ENCODE data around the gene MICAL3. TPM values are rescaled to one million over a fixed set of nuclear protein-coding genes. Genes with fewer than 3 reads are reported as not detected.
"Not testable (repeated sequence)": the region's sequence is repeated elsewhere in the genome, so short reads cannot be mapped to it uniquely, and the experiment has no call there.

The MICAL3 gene
- polyA plus RNA-seq, 4 donors: 3.2 to 31.4 (median 10.0) TPM

DNA sequence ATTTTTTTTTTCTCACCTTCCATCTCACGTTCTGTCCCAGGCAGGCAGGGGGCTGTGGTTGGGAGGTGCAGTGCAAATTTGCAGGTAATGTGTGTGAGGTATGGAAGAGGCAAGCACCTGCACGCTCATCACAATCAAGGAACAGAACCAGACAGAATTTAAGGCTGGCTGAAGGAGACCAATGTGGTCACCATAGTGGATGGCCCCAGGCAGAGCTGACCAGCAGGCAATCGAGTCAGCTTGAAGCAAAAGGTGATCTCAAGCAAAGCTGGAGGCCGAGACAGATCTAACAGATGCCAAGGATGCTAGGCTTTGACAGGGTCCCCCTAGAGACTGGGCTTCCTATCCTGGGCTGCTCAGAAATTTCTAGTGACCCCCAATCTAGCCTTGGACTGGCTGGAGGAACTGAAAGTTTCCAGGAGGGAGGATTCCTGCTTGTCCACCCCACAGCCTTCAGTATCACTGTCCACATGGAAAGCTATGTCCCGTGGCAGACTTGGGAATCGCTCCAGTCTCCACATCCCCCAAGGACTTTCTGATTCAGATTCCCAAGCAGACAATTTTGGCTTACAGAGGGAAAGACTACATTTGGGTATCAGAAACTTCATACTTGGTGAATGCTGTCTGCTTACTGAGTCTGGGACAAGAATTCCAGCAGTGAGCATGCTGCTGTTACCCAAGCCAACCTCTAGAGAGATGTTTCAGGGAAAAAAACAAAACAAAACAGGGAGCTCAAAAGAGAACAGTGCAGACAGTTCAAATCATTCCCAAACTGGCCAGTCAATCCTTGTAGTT is 9.0 kb upstream of the MICAL3 start:
- FAIRE-seq (no peak), DNase-seq (no peak)
- Histone ChIP-seq H3K27ac (ENCODE audit: low read depth in 1 of 3, low read length in 2 of 3) (peak overlapping the region in 1 of 3 donors; percentile 6), H3K36me3 (ENCODE audit: control insufficient read depth in 3 of 3, insufficient read depth in 2 of 3, low read depth in 1 of 3, low read length in 3 of 3) (no peaks in the 10 kb centered on the region), H3K4me1 (ENCODE audit: control insufficient read depth in 3 of 3, insufficient read depth in 2 of 3, low read depth in 1 of 3, low read length in 2 of 3) (peaks cover 0 to 3% (median 0%) of the 10 kb centered on the region in 3 donors), H3K4me3 (ENCODE audit: low read depth in 1 of 3, low read length in 3 of 3) (no peak overlapping the region), H3K27me3 (ENCODE audit: control insufficient read depth in 3 of 3, insufficient read depth in 3 of 3, low read length in 3 of 3) (no peaks in the 10 kb centered on the region), H3K9me3 (ENCODE audit: control insufficient read depth in 2 of 2, insufficient read depth in 1 of 2, low read depth in 1 of 2, low read length in 1 of 2) (no peaks in the 10 kb centered on the region)
- 79 to 82% (median 82%) methylated on average over 6 of the region's 6 CpGs for WGBS, 3 donors

DNA sequence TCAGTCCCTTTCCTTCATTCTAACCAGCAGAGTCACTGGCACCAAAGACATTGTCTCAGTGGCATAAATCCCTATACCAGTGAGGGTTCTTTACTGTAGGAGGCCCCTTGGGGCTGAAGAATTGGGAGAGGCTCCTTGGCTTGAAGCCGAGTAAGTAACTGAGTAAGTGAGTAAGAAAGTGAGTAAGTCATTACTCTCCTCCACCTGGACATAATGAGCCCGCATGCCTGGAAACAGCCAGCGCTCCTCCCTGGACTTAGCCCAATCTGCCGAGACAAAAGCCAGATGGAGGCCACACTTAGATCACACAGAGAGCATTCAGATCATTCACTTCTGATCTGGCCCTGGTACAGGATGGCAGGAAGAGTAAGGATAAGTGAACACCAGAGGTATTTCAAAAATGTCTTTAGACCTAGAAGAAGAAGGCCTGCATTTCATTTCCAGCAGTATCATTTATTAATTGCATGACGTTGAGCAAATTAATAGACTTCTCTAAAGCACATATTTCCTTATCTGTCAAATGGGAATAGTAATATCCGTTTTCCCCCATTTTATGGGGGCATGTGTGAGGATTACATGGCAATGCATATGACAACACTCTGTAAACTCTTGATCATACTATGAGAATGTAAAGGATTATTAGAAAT is 8.2 kb upstream of the MICAL3 start:
- DNase-seq (peak; percentile 28 to 68), FAIRE-seq (no peak)
- peaks cover 0 to 3% (median 0%) of the 10 kb centered on the region in 3 donors for H3K4me1 ChIP-seq (ENCODE audit: control insufficient read depth in 3 of 3, insufficient read depth in 2 of 3, low read depth in 1 of 3, low read length in 2 of 3)
- H3K36me3 ChIP-seq (ENCODE audit: control insufficient read depth in 3 of 3, insufficient read depth in 2 of 3, low read depth in 1 of 3, low read length in 3 of 3): no peaks in the 10 kb centered on the region
- no peak overlapping the region for H3K4me3 ChIP-seq (ENCODE audit: low read depth in 1 of 3, low read length in 3 of 3)
- 12 to 48% (median 28%) methylated on average over 6 of the region's 6 CpGs for WGBS, 3 donors
- H3K9me3 ChIP-seq (ENCODE audit: control insufficient read depth in 2 of 2, insufficient read depth in 1 of 2, low read depth in 1 of 2, low read length in 1 of 2): no peaks in the 10 kb centered on the region
- H3K27me3 ChIP-seq (ENCODE audit: control insufficient read depth in 3 of 3, insufficient read depth in 3 of 3, low read length in 3 of 3): no peaks in the 10 kb centered on the region
- peak overlapping the region in 1 of 3 donors; percentile 8 for H3K27ac ChIP-seq (ENCODE audit: low read depth in 1 of 3, low read length in 2 of 3)

DNA sequence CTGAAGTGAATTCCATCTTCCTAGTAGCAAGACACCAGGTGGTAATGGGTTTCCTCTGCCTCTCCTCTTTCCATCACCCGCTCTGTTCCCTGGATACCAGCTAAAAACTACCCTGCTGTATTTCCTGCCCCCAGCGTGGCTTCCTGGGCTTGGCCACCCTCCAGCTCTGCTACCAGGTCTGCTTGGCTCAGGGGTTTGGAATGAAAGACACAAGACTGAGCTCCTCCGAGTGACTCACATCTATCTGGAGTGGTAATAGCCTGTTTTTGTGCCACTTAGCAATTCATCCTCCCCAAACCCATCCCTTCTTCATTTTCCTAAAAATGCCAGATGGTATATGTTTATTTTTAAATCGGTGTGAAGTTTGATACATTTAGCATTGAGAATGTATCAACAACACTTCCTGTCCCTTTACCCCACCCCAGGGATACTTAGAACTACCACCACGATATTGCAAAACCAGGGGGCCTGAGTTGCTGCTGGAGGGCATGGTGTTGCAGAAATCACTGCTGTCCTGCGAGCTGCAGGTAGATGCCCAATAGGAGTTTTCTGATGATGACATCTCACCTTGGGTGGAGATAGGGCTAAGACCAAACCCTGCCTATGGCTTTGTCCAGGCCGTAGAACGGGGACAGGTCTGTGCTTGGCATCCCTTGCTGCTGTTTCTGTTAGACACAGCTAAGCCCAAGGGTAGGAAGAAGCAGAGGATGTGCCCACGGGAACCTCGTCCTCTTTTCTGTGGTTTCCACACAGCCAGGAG is 7.5 kb upstream of the MICAL3 start:
- DNase-seq (no peak), FAIRE-seq (no peak)
- no peaks in the 10 kb centered on the region for H3K36me3 ChIP-seq (ENCODE audit: control insufficient read depth in 3 of 3, insufficient read depth in 2 of 3, low read depth in 1 of 3, low read length in 3 of 3)
- H3K4me1 ChIP-seq (ENCODE audit: control insufficient read depth in 3 of 3, insufficient read depth in 2 of 3, low read depth in 1 of 3, low read length in 2 of 3): peaks cover 0 to 3% (median 0%) of the 10 kb centered on the region in 3 donors
- no peak overlapping the region for H3K4me3 ChIP-seq (ENCODE audit: low read depth in 1 of 3, low read length in 3 of 3)
- H3K9me3 ChIP-seq (ENCODE audit: control insufficient read depth in 2 of 2, insufficient read depth in 1 of 2, low read depth in 1 of 2, low read length in 1 of 2): no peaks in the 10 kb centered on the region
- H3K27ac ChIP-seq (ENCODE audit: low read depth in 1 of 3, low read length in 2 of 3): no peak overlapping the region
- no peaks in the 10 kb centered on the region for H3K27me3 ChIP-seq (ENCODE audit: control insufficient read depth in 3 of 3, insufficient read depth in 3 of 3, low read length in 3 of 3)
- WGBS, 3 donors: 57 to 70% (median 60%) methylated on average over 10 of the region's 10 CpGs

- DNase-seq (no peak), FAIRE-seq (no peak)
- H3K27ac ChIP-seq (ENCODE audit: low read depth in 1 of 3, low read length in 2 of 3): no peak overlapping the region
- no peaks in the 10 kb centered on the region for H3K36me3 ChIP-seq (ENCODE audit: control insufficient read depth in 3 of 3, insufficient read depth in 2 of 3, low read depth in 1 of 3, low read length in 3 of 3)
- 56 to 70% (median 67%) methylated on average over 2 of the region's 2 CpGs for WGBS, 3 donors
- peaks cover 0 to 3% (median 0%) of the 10 kb centered on the region in 3 donors for H3K27me3 ChIP-seq (ENCODE audit: control insufficient read depth in 3 of 3, insufficient read depth in 3 of 3, low read length in 3 of 3)
- peaks cover 0 to 4% (median 3%) of the 10 kb centered on the region in 3 donors for H3K4me1 ChIP-seq (ENCODE audit: control insufficient read depth in 3 of 3, insufficient read depth in 2 of 3, low read depth in 1 of 3, low read length in 2 of 3)
- no peaks in the 10 kb centered on the region for H3K9me3 ChIP-seq (ENCODE audit: control insufficient read depth in 2 of 2, insufficient read depth in 1 of 2, low read depth in 1 of 2, low read length in 1 of 2)
- H3K4me3 ChIP-seq (ENCODE audit: low read depth in 1 of 3, low read length in 3 of 3): no peak overlapping the region
Measured at GRCh38 chr22:18029686-18030267, 5.4 kb upstream of the MICAL3 start.

DNA sequence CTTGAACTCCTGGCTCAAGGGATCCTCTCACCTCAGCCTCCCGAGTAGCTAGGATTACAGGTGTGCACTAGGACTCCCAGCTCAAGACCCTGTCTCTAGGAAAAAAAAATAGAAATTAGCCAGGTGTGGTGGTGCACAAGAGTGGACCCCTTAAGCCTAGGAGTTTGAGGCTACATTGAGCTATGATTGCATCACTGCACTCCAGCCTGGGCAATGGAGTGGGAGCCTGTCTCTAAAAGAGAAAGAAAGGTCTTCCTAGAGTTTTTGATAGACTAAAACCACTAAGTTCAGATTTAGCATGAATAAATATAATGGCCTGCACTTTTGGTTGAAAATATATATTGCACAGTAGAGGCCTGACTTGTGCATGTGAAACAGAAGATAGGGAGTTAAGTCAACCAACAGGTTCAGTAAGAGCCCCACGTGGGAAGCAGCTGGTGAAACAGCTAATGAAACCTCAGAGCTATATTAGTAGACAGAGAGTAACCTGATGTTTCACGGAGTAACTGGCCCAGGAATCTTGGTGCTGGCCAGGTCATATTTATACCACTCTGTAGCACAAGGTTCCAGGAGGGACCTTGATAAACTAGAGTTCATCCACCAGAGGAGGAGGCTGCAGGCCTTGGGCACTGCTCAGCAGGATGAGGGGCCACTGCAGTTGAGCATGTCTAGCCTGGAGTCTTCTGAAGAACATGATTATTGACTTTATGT is 4.6 kb upstream of the MICAL3 start:
- H3K4me3 ChIP-seq (ENCODE audit: low read depth in 1 of 3, low read length in 3 of 3): no peak overlapping the region
- peaks cover 0 to 7% (median 3%) of the 10 kb centered on the region in 3 donors for H3K4me1 ChIP-seq (ENCODE audit: control insufficient read depth in 3 of 3, insufficient read depth in 2 of 3, low read depth in 1 of 3, low read length in 2 of 3)
- H3K9me3 ChIP-seq (ENCODE audit: control insufficient read depth in 2 of 2, insufficient read depth in 1 of 2, low read depth in 1 of 2, low read length in 1 of 2): no peaks in the 10 kb centered on the region
- DNase-seq (no peak), FAIRE-seq (no peak)
- WGBS, 3 donors: 33 to 56% (median 46%) methylated on average over 3 of the region's 3 CpGs
- H3K27me3 ChIP-seq (ENCODE audit: control insufficient read depth in 3 of 3, insufficient read depth in 3 of 3, low read length in 3 of 3): peaks cover 0 to 3% (median 0%) of the 10 kb centered on the region in 3 donors
- no peak overlapping the region for H3K27ac ChIP-seq (ENCODE audit: low read depth in 1 of 3, low read length in 2 of 3)
- no peaks in the 10 kb centered on the region for H3K36me3 ChIP-seq (ENCODE audit: control insufficient read depth in 3 of 3, insufficient read depth in 2 of 3, low read depth in 1 of 3, low read length in 3 of 3)

GRCh38 chr22:18025898-18026297 is 1.5 kb upstream of the MICAL3 start:
- H3K4me1 ChIP-seq (ENCODE audit: control insufficient read depth in 3 of 3, insufficient read depth in 2 of 3, low read depth in 1 of 3, low read length in 2 of 3): peaks cover 0 to 14% (median 0%) of the 10 kb centered on the region in 3 donors
- not testable (repeated sequence) for DNase-seq; H3K36me3 ChIP-seq (ENCODE audit: control insufficient read depth in 3 of 3, insufficient read depth in 2 of 3, low read depth in 1 of 3, low read length in 3 of 3); H3K27me3 ChIP-seq (ENCODE audit: control insufficient read depth in 3 of 3, insufficient read depth in 3 of 3, low read length in 3 of 3); FAIRE-seq; H3K9me3 ChIP-seq (ENCODE audit: control insufficient read depth in 2 of 2, insufficient read depth in 1 of 2, low read depth in 1 of 2, low read length in 1 of 2); H3K27ac ChIP-seq (ENCODE audit: low read depth in 1 of 3, low read length in 2 of 3); H3K4me3 ChIP-seq (ENCODE audit: low read depth in 1 of 3, low read length in 3 of 3)
- WGBS, 3 donors: 94 to 95% (median 94%) methylated on average over 4 of the region's 4 CpGs

DNA sequence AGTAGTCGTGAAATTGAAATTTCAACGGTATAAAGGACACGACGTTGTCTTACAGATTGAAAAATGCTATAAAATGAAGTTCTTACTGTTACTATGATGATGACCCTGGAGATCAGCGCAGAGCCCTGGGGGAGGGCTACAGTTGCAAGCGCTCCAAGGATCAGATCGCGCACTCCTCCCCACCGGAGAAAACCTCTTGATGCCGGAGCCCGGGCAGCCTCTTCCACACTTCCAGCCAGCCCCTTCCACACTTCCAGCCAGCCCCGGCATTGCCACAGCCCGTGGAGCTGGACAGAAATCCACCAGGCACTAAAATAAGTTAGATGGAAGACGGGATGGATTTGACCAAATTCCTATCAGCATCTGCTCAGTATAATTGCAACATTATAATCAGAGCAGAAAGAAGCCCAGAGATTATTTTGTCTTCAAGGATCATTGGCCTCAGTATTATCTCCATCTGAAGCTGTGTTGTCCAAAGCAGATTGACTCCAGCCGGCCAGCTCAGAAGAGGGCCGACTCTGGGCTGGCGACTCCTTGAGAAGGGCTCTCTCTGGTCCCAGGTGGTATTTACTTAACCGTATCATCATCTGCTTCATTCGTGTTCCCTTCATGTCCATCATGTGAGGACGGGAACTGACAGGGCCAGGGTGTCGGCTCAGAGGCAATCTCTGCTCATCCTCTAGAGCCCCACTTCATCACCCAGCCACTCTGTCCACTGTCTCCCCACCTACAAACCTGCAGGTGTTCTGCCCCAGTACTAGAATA is 777 bp upstream of the MICAL3 start:
- peaks cover 0 to 3% (median 0%) of the 10 kb centered on the region in 3 donors for H3K27me3 ChIP-seq (ENCODE audit: control insufficient read depth in 3 of 3, insufficient read depth in 3 of 3, low read length in 3 of 3)
- FAIRE-seq (no peak), DNase-seq (no peak)
- H3K9me3 ChIP-seq (ENCODE audit: control insufficient read depth in 2 of 2, insufficient read depth in 1 of 2, low read depth in 1 of 2, low read length in 1 of 2): no peaks in the 10 kb centered on the region
- H3K4me3 ChIP-seq (ENCODE audit: low read depth in 1 of 3, low read length in 3 of 3): peak overlapping the region in 1 of 3 donors; percentile 17
- peaks cover 0 to 14% (median 0%) of the 10 kb centered on the region in 3 donors for H3K4me1 ChIP-seq (ENCODE audit: control insufficient read depth in 3 of 3, insufficient read depth in 2 of 3, low read depth in 1 of 3, low read length in 2 of 3)
- no peaks in the 10 kb centered on the region for H3K36me3 ChIP-seq (ENCODE audit: control insufficient read depth in 3 of 3, insufficient read depth in 2 of 3, low read depth in 1 of 3, low read length in 3 of 3)
- no peak overlapping the region for H3K27ac ChIP-seq (ENCODE audit: low read depth in 1 of 3, low read length in 2 of 3)
- WGBS, 3 donors: 46 to 52% (median 46%) methylated on average over 21 of the region's 21 CpGs
